Endothelial cell of umbilical vein (primary cell): ENCODE measurements around the gene PCID2. TPM values are rescaled to one million over a fixed set of nuclear protein-coding genes. Genes with fewer than 3 reads are reported as not detected.

Experiments used
- BruUV-seq: library from RNA; stranded (reverse); fragments of 400-500 nt; replicated peaks from 2 replicates; lab custom pipeline; 2021; lab: Mats Ljungman, UMichigan
- CTCF ChIA-PET: fragments of 300-600, 350-600 bp; sonication (Branson Sonifier 250); formaldehyde crosslinking; loops from one replicate; lab custom pipeline; 2021; ENCODE audit warnings: antibody characterized with exemption, inconsistent platforms; lab: Charles Lee
- POLR2A ChIA-PET: fragments of 300-600, 350-600 bp; sonication (Branson Sonifier 250); formaldehyde crosslinking; loops from one replicate; lab custom pipeline; 2021; ENCODE audit warnings: antibody characterized with exemption, inconsistent platforms; lab: Charles Lee
- DNase-seq: peaks from one replicate; pipeline ENCODE4 v3.0.0-alpha.2; 2011; ENCODE audit warnings: low read depth, low spot score
- FAIRE-seq: peaks from 2 replicates; lab custom pipeline; 2011; peaks lifted over from hg19 to GRCh38; lab: Jason Lieb, UNC
- H2AFZ ChIP-seq: 2 replicates; pipeline ENCODE4 v1.6.0; 2012; ENCODE audit warnings: low read depth, low read length, control low read depth, inconsistent platforms
- H3K27ac ChIP-seq: 2 replicates; pipeline ENCODE4 v1.5.1; 2011; ENCODE audit warnings: low read depth, mild to moderate bottlenecking, control low read depth, low read length, moderate library complexity; ENCODE audit not compliant: insufficient read depth
- H3K27me3 ChIP-seq, 2 experiments: 2 replicates each; pipeline versions ENCODE4 v1.6.0 to v1.6.1; 2011; ENCODE audit warnings: low read length in 2 of 2, mixed read lengths in 1 of 2; ENCODE audit not compliant: control insufficient read depth in 2 of 2, insufficient read depth in 2 of 2
- H3K36me3 ChIP-seq, 2 experiments: 2 replicates in 1 of 2; 3 replicates in 1 of 2; pipeline ENCODE4 v1.5.1; 2011; ENCODE audit warnings: low read length in 2 of 2, mild to moderate bottlenecking in 1 of 2, moderate library complexity in 1 of 2; ENCODE audit not compliant: control insufficient read depth in 2 of 2, insufficient read depth in 2 of 2; ENCODE audit errors: extremely low read depth in 1 of 2
- H3K4me1 ChIP-seq: 3 replicates; pipeline ENCODE4 v1.5.1; 2011; ENCODE audit warnings: mild to moderate bottlenecking, low read length; ENCODE audit not compliant: control insufficient read depth, insufficient read depth; ENCODE audit errors: extremely low read depth
- H3K4me2 ChIP-seq: 2 replicates; pipeline ENCODE4 v1.6.1; 2011; ENCODE audit warnings: low read length, control low read depth, mixed read lengths; ENCODE audit not compliant: insufficient read depth
- H3K4me3 ChIP-seq, 3 experiments: fragments of 200-600 bp in 1 of 3; sonication (generic), shearing (Covaris generic) in 1 of 3; replicated peaks in 1 of 3; 2 replicates each; pipeline ENCODE4 v1.5.1; 2011 to 2016; ENCODE audit warnings: control low read depth in 3 of 3, low read length in 3 of 3, mild to moderate bottlenecking in 2 of 3, inconsistent platforms in 1 of 3, low read depth in 1 of 3, moderate library complexity in 1 of 3; ENCODE audit not compliant: insufficient read depth in 1 of 3
- H3K79me2 ChIP-seq: 2 replicates; pipeline ENCODE4 v1.6.0; 2012; ENCODE audit warnings: low read length, inconsistent platforms; ENCODE audit not compliant: control insufficient read depth, insufficient read depth
- H3K9ac ChIP-seq: replicated peaks from 2 replicates; pipeline ENCODE3; 2011; ENCODE audit warnings: low read length, control low read depth; ENCODE audit not compliant: insufficient read depth; ENCODE audit errors: extremely low read depth
- H3K9me1 ChIP-seq: replicated peaks from 3 replicates; pipeline ENCODE4 v1.6.0; 2011; ENCODE audit warnings: mild to moderate bottlenecking, low read length; ENCODE audit not compliant: control insufficient read depth, insufficient read depth; ENCODE audit errors: extremely low read depth
- H3K9me3 ChIP-seq: replicated peaks from 2 replicates; pipeline ENCODE4 v1.5.1; 2012; ENCODE audit warnings: low read length, inconsistent platforms; ENCODE audit not compliant: control insufficient read depth, insufficient read depth
- H4K20me1 ChIP-seq: replicated peaks from 2 replicates; pipeline ENCODE3; 2011; ENCODE audit warnings: mild to moderate bottlenecking, low read length; ENCODE audit not compliant: control insufficient read depth, insufficient read depth; ENCODE audit errors: extremely low read depth
- EZH2 ChIP-seq: IDR thresholded peaks from 2 replicates; pipeline ENCODE4 v1.6.1; 2012; ENCODE audit warnings: borderline replicate concordance, low read depth, mild to moderate bottlenecking, moderate library complexity, low read length, inconsistent platforms; ENCODE audit not compliant: severe bottlenecking
- FOS ChIP-seq: IDR thresholded peaks from 2 replicates; pipeline ENCODE4 v1.6.1; 2011; ENCODE audit warnings: mild to moderate bottlenecking, low read length, moderate library complexity, borderline replicate concordance; ENCODE audit not compliant: insufficient read depth
- GATA2 ChIP-seq: IDR thresholded peaks from 2 replicates; pipeline ENCODE4 v1.7.0; 2011; ENCODE audit warnings: low read depth, mild to moderate bottlenecking, moderate library complexity, mixed read lengths, low read length; ENCODE audit not compliant: insufficient read length, insufficient read depth
- JUN ChIP-seq: IDR thresholded peaks from 2 replicates; pipeline ENCODE4 v1.6.1; 2011; ENCODE audit warnings: borderline replicate concordance, low read depth; ENCODE audit not compliant: insufficient read length, insufficient read depth
- MYC ChIP-seq: IDR thresholded peaks from one replicate; pipeline ENCODE4 v1.6.1; 2011; ENCODE audit warnings: mild to moderate bottlenecking, low read depth, low read length
- POLR2A ChIP-seq: IDR thresholded peaks from 2 replicates; pipeline ENCODE4 v1.6.1; 2012; ENCODE audit warnings: low read depth, mild to moderate bottlenecking, control low read depth, low read length
- POLR2AphosphoS5 ChIP-seq: IDR thresholded peaks from 2 replicates; pipeline ENCODE4 v1.6.1; 2012; ENCODE audit warnings: low read depth, mild to moderate bottlenecking, control low read depth, low read length, moderate library complexity; ENCODE audit not compliant: insufficient read depth
- dilution Hi-C: fragments of 300-500 bp; cut with MboI; formaldehyde crosslinking; loops from one replicate; pipeline ENCODE4 v1.15.0; 2019; ENCODE audit warnings: low sequenced_read_pairs; ENCODE audit not compliant: extremely low pct_ligation_motif_present
- intact Hi-C: fragments of 100-400 bp; cut with micrococcal nuclease; formaldehyde crosslinking; loops from one replicate; pipeline ENCODE4 v1.10.0; 2022
- polyA plus RNA-seq, 4 experiments: library from polyadenylated mRNA; depleted of rRNA in 3 of 4; stranded (reverse) in 3 of 4; unstranded in 1 of 4; fragments of >200 nt; gene quantifications; 2 replicates each; pipeline versions ENCODE4 v1.2.1 to v1.2.3, GENCODE V29; 2011 to 2012; ENCODE audit warnings: missing spikeins in 1 of 4
- total RNA-seq: library from RNA; stranded (reverse); gene quantifications from 2 replicates; pipeline ENCODE4 v1.2.3, GENCODE V29; 2021
- TF ChIP-seq, protein P1 (sequence below): IDR thresholded peaks from 2 replicates; pipeline ENCODE4 v1.6.1; 2011; ENCODE audit not compliant: insufficient read depth, insufficient read length
- TF ChIP-seq, protein P2 (sequence below), 2 donors: IDR thresholded peaks; 1 replicate in 1 of 2; 2 replicates in 1 of 2; pipeline ENCODE4 v1.5.1; 2011; ENCODE audit warnings: low read length in 2 of 2, mild to moderate bottlenecking in 2 of 2, moderate library complexity in 2 of 2, control low read depth in 1 of 2, inconsistent platforms in 1 of 2, low read depth in 1 of 2; ENCODE audit not compliant: insufficient read depth in 1 of 2; ENCODE audit errors: extremely low read depth in 1 of 2

PCID2 gene
- total and polyA plus RNA-seq, 2 donors (not counting 3 experiments of a cell fraction or from before 2014, with no cell fraction given), result 52.1 to 55.6 TPM

DNA sequence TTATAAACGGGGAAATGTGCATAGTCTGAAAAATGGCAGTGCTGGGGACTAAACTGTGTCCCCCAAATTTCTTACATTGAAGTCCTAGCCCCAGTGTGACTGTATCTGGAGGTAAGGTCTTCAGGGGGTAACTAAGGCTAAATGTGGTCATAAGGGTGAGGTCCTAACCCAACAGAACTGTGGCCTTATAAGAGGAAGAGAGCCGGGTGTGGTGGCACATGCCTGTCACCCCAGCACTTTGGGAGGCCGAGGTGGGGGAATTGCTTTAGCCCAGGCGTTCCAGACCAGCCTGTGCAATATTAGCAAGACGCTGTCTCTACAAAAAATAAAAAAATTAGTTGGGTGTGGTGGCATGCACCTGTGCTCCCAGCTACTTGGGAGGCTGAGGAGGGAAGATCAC lies 32.2 kb downstream of the PCID2 start:
- ChIA-PET CTCF (interaction anchor here (1.4 kb wide), 1 partner anchor 147 kb away, joined by 3 read pairs; no protein-coding TSS in a partner anchor), POLR2A (no interaction called here)
- Histone ChIP-seq H4K20me1 (no peaks in the 10 kb centered on the region), H3K27ac (no peak overlapping the region), H3K4me1 (peaks cover 15% of the 10 kb centered on the region), H3K4me3 (no peak overlapping the region), H3K36me3 (peaks cover 16 to 23% of the 10 kb centered on the region in 2 experiments), H3K9me3 (no peaks in the 10 kb centered on the region), H2AFZ (no peak overlapping the region), H3K9ac (no peak overlapping the region), H3K4me2 (no peak overlapping the region), H3K9me1 (no peaks in the 10 kb centered on the region), H3K79me2 (no peaks in the 10 kb centered on the region), H3K27me3 (no peaks in the 10 kb centered on the region)
- TF ChIP-seq POLR2A, result no peak
- TF ChIP-seq, protein P1, sequence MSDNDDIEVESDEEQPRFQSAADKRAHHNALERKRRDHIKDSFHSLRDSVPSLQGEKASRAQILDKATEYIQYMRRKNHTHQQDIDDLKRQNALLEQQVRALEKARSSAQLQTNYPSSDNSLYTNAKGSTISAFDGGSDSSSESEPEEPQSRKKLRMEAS, result no peak
- TF ChIP-seq MYC, result no peak
- TF ChIP-seq, protein P2, sequence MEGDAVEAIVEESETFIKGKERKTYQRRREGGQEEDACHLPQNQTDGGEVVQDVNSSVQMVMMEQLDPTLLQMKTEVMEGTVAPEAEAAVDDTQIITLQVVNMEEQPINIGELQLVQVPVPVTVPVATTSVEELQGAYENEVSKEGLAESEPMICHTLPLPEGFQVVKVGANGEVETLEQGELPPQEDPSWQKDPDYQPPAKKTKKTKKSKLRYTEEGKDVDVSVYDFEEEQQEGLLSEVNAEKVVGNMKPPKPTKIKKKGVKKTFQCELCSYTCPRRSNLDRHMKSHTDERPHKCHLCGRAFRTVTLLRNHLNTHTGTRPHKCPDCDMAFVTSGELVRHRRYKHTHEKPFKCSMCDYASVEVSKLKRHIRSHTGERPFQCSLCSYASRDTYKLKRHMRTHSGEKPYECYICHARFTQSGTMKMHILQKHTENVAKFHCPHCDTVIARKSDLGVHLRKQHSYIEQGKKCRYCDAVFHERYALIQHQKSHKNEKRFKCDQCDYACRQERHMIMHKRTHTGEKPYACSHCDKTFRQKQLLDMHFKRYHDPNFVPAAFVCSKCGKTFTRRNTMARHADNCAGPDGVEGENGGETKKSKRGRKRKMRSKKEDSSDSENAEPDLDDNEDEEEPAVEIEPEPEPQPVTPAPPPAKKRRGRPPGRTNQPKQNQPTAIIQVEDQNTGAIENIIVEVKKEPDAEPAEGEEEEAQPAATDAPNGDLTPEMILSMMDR (IDR thresholded peaks at IDR 0.05; ENCODE audit: extremely low read depth in 1 of 2, insufficient read depth in 1 of 2, low read depth in 1 of 2, low read length in 2 of 2), result no peak
- no peak for TF ChIP-seq EZH2
- TF ChIP-seq FOS, result no peak
- no peak for TF ChIP-seq POLR2AphosphoS5
- no peak for TF ChIP-seq GATA2
- TF ChIP-seq JUN, result no peak
- no TSS peak for BruUV-seq
- no peak for FAIRE-seq
- dilution Hi-C loops (no loop called here), intact Hi-C loops (no loop called here)
- no peak for DNase-seq
